GM12872 (cell line): Measurements from ENCODE around the gene ITPR2.
A peak's percentile ranks its signal among the peaks of the same experiment; 100 is the strongest.

Experiments
- TF ChIP-seq, protein P1 (sequence below): IDR thresholded peaks from 3 replicates; pipeline ENCODE4 v1.5.1; 2011; ENCODE audit warnings: low read depth, mild to moderate bottlenecking, low read length, moderate library complexity; ENCODE audit not compliant: insufficient read depth

Gene ITPR2

DNA sequence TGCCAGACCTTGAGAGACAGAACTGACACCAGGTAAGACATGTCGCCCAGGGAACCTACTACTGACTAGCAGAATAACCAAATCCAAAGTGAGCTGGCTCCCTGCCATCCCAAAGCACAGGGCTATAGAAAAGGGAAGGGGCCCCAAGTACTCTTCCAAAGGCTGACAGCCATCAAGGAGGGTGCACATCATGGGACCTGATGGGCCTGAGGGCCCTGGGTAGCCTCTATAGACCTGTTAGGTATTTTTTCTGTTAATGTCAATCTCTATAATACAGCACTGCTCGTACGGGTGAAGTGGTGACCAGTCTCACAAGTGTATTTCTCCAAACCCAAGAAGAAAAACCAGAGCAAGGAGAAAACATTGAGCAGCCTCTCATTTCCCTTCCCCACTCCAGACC is 171.6 kb downstream of the ITPR2 start:
- TF ChIP-seq, protein P1, sequence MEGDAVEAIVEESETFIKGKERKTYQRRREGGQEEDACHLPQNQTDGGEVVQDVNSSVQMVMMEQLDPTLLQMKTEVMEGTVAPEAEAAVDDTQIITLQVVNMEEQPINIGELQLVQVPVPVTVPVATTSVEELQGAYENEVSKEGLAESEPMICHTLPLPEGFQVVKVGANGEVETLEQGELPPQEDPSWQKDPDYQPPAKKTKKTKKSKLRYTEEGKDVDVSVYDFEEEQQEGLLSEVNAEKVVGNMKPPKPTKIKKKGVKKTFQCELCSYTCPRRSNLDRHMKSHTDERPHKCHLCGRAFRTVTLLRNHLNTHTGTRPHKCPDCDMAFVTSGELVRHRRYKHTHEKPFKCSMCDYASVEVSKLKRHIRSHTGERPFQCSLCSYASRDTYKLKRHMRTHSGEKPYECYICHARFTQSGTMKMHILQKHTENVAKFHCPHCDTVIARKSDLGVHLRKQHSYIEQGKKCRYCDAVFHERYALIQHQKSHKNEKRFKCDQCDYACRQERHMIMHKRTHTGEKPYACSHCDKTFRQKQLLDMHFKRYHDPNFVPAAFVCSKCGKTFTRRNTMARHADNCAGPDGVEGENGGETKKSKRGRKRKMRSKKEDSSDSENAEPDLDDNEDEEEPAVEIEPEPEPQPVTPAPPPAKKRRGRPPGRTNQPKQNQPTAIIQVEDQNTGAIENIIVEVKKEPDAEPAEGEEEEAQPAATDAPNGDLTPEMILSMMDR, result no peak

DNA sequence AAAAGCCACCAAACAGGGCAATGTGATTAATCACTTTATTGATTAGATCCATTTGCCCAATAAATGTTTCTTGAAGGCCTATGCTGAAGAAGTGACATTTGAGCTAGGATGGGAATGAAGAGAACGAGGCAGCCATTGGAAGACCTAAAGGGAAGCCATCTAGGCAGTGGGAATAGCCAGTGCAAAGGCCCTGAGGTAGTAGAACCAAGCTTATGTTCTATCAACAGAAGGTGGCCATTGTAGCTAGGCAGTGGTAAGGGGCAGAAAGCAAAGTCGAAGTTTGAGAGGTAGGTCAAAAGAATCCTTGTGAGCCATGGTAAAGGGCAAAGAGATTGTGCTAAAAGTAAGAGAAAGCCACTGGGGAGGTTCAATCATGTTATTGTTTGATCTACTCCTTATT is 173.1 kb downstream of the ITPR2 start:
- TF ChIP-seq, protein P1, result no peak

DNA sequence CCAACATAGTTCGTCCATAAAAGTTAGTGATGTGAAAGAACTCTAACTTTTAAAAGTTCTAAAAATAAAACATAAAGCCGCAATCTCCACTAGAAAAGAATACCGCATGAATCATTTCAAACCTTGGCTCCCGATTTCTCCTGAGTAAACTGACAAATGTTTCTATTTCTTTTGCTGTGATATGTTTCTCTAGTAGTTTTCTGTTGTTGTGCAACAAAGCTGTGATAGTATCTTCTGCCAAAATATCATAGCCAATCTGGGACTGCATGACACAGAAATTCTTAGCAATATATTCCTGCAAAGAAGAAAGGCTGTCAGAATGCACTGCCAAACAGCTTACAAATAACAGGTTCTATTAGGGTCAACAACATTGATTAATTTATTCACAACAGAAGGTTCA is 174.0 kb downstream of the ITPR2 start:
- TF ChIP-seq, protein P1, result no peak

DNA sequence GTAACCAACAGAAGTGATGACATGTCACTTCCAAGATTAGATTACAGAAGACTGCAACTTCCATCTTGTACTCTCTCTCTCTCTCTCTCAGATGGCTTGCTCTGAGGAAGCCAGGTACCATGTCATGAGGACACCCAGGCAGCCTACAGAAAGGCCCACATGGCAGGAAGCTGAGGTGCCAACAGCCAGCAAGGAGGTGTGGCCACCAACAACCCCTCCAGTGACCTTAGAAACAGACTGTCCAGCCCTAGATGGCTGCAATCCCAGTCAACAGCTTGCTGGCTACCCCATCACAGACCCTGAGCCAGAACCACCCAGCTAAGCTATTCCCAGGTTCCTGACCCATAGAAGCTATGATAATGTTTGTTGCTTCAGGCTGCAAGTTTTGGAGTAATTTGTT is 178.4 kb downstream of the ITPR2 start:
- TF ChIP-seq, protein P1, result no peak

DNA sequence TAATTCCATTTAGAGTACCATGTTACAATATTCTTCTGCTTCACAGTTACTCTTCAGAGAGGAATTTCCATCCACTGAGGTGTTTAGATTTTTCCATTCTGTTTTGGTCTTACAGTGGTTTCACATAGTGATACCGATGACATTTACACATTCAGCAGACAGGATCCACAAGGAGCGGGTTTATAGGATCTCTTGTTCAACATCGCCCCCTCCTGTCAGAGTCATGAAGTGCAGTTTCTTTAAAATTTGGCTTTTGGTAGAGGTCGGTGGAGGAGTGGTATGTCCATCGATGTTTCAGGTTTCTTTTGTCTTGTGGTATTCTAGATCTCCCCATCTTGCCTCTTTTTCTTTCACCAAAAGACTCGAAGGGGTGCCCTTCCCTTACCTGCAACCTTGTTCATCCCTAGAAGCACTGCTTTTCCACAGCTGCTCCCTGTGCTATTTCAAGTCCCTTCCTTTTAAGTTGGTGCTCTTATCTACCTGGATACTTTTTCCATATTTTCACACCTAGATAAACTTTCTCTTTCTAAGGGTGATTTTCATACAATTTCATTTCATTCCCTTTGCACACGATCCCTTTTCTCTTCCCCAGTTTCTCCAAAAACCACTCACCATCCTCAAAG is 181.3 kb downstream of the ITPR2 start:
- TF ChIP-seq, protein P1, result peak; percentile 80

DNA sequence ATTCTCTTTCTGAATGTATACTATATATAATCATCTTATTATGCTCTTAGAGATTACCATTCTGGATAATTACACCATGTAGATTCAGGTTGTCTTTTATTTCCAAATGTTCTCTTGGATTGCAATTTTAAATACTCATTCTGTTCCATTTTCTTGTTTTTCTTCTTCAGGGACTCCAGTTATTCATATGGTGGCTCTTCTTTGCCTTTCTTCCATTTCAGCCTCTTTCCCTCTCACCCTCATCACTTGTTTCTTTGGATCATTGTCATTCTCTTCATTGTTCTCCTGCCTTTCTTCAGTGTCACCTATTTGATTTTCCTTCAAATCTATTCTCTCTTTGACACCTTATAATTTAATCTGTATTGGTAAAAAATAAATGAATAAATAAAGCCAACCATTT is 182.0 kb downstream of the ITPR2 start:
- TF ChIP-seq, protein P1, result no peak

DNA sequence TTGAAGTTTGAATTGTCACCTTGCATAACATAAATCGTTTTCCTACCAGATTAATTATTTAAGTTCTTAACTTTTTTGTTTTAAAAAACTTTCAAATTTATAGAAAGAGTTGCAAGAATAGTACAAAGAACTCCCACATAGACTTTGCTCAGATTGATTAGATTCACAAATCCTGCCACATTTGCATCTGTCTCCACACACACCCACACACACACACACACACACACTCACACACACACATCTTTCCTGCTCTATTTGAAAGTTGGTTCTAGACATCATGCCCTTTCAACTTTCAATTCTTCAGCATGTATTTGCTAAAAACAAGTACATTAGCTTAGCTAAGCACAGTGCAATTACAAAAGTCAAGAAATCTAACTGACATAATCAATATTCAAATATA is 184.0 kb downstream of the ITPR2 start:
- TF ChIP-seq, protein P1, result no peak

DNA sequence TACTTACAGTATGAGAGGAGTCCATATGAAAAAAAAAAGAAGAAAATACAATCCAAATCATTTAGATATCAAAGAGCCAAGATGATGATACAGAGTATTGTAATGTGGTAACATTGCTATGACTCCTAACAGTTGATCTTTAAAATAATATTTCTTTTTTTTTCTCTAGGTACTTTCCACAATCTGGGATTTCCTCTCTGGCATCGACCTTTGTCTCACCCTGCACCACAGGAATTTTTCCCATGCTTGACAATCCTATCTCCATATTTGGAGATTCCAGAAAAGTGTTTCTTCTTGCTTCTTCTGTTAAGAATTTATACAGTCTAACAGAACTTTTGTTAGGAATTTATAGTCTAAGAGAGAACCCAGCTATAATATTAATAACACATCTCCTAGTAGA is 184.4 kb downstream of the ITPR2 start:
- TF ChIP-seq, protein P1, result no peak
